GM21619 (cell line): ENCODE results near the gene TSSC4.

ENCODE experiments used
- ATAC-seq: cut with Tn5 transposase; IDR thresholded peaks from one replicate; pipeline ENCODE4 v1.9.1; 2021; ENCODE audit not compliant: unreplicated experiment

The TSSC4 gene

GRCh38 chr11:2368851-2369180, 31.7 kb upstream of the TSSC4 start:
- no peak for ATAC-seq

GRCh38 chr11:2369320-2369719, 31.2 kb upstream of the TSSC4 start:
- ATAC-seq, result no peak

- ATAC-seq, result no peak
These were observed 30.7 kb upstream of the TSSC4 start for GRCh38 chr11:2369896-2370295.

- no peak for ATAC-seq
These were observed 25.9 kb upstream of the TSSC4 start for GRCh38 chr11:2374456-2375201.

- ATAC-seq, result no peak
These were observed 25.2 kb upstream of the TSSC4 start for GRCh38 chr11:2375341-2375853.

- no peak for ATAC-seq
These were observed 24.5 kb upstream of the TSSC4 start for GRCh38 chr11:2375964-2376551.

GRCh38 chr11:2376751-2377451, 23.6 kb upstream of the TSSC4 start, which contains the start of gene CD81:
CD81 (plus strand) TSS chr11:2377310; CDS start chr11:2377550, 240 bp downstream.
- ATAC-seq, result no peak

GRCh38 chr11:2377511-2378443, 22.8 kb upstream of the TSSC4 start:
- no peak for ATAC-seq

- no peak for ATAC-seq
These were observed 21.9 kb upstream of the TSSC4 start for GRCh38 chr11:2378527-2379210.

GRCh38 chr11:2379466-2380174, 20.9 kb upstream of the TSSC4 start:
- no peak for ATAC-seq

GRCh38 chr11:2380396-2380795, 20.2 kb upstream of the TSSC4 start:
- no peak for ATAC-seq

GRCh38 chr11:2380807-2381350, 19.7 kb upstream of the TSSC4 start:
- no peak for ATAC-seq

- no peak for ATAC-seq
These were observed 18.9 kb upstream of the TSSC4 start for GRCh38 chr11:2381494-2382128.

- no peak for ATAC-seq
These were observed 18.4 kb upstream of the TSSC4 start for GRCh38 chr11:2382129-2382517.

- no peak for ATAC-seq
These were observed 17.4 kb upstream of the TSSC4 start for GRCh38 chr11:2382936-2383851.

- ATAC-seq, result no peak
These were observed 16.4 kb upstream of the TSSC4 start for GRCh38 chr11:2383852-2384804.
